ENCODE results near the gene PTPRF. TPM values are rescaled to one million over a fixed set of nuclear protein-coding genes. Genes with fewer than 3 reads are reported as not detected.

The PTPRF gene
- 24.4 and 59.2 TPM in 2 replicates for total RNA-seq

DNA sequence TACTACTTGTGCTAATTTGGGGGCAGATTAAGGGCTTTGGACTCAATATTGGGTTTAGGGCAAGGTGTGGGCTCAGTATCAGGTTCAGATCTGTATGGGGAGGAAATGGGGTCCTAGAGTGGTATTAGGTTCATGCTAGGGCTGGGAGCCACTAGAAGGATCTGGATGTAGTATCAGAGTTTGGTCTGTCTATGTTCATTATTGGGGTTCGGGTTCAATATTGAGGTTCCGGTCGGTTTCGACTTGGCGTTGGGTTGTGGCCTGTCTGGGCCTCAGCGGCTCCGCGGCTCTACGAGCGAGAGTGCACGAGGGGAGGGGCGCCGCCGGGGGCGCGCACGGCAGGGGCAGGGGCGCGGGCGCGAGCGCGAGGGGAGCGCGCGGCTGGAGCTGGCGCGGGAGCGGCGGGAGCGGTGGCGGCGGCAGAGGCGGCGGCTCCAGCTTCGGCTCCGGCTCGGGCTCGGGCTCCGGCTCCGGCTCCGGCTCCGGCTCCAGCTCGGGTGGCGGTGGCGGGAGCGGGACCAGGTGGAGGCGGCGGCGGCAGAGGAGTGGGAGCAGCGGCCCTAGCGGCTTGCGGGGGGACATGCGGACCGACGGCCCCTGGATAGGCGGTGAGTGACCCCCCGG, at the start of gene PTPRF:
Gene PTPRF (plus strand): TSS at position 401 of the 624 bp plus-strand sequence. CDS start 14,193 bp downstream, outside the sequence.

Other genes starting within 250 kb of the PTPRF start
- not detected in 2 replicates for gene C1orf210, start 245.3 kb upstream of the PTPRF start, total RNA-seq
- gene TIE1, start 229.9 kb upstream of the PTPRF start, total RNA-seq, result 0.17 and 5.5 TPM in 2 replicates
- not detected in 2 replicates for gene MPL, start 193.1 kb upstream of the PTPRF start, total RNA-seq
- gene CDC20, start 171.9 kb upstream of the PTPRF start, total RNA-seq, result 7.9 and 86.5 TPM in 2 replicates
- 38.7 and 56.4 TPM in 2 replicates for gene ELOVL1, start 162.9 kb upstream of the PTPRF start, total RNA-seq
- gene MED8, start 141.1 kb upstream of the PTPRF start, total RNA-seq, result 64.8 and 76.2 TPM in 2 replicates
- 30.7 and 36.2 TPM in 2 replicates for gene SZT2, start 141.0 kb upstream of the PTPRF start, total RNA-seq
- 20.2 and 31.3 TPM in 2 replicates for gene HYI, start 77.0 kb upstream of the PTPRF start, total RNA-seq
- 48.3 and 53.7 TPM in 2 replicates for gene KDM4A, start 119.3 kb downstream of the PTPRF start, total RNA-seq
- gene ST3GAL3, start 176.7 kb downstream of the PTPRF start, total RNA-seq, result 17.2 and 22.0 TPM in 2 replicates